Panc1 (cell line): ENCODE results near the gene LPAR3.

ENCODE experiments used
- CTCF ChIP-seq: fragments of 450-650 bp; IDR thresholded peaks from 2 replicates; pipeline ENCODE4 v1.5.1; 2017; ENCODE audit warnings: mild to moderate bottlenecking
- POLR2AphosphoS5 ChIP-seq: IDR thresholded peaks from 2 replicates; pipeline ENCODE4 v1.6.1; 2012; ENCODE audit warnings: mild to moderate bottlenecking, low read depth, low read length, moderate library complexity
- REST ChIP-seq, 2 experiments: IDR thresholded peaks; 2 replicates each; pipeline ENCODE4 v1.6.1; 2011 to 2012; ENCODE audit warnings: low read depth in 2 of 2, control low read depth in 1 of 2, low read length in 1 of 2, mild to moderate bottlenecking in 1 of 2, moderate library complexity in 1 of 2; ENCODE audit not compliant: insufficient read depth in 1 of 2
- SIN3A ChIP-seq: IDR thresholded peaks from 2 replicates; pipeline ENCODE4 v1.6.1; 2012; ENCODE audit warnings: low read depth, mild to moderate bottlenecking, low read length, moderate library complexity, borderline replicate concordance; ENCODE audit not compliant: insufficient read depth
- TCF7L2 ChIP-seq: IDR thresholded peaks from 2 replicates; pipeline ENCODE4 v1.6.1; 2011; ENCODE audit warnings: mild to moderate bottlenecking, low read depth, low read length, inconsistent platforms

GRCh38 chr1:84849357-84849975, 43.5 kb downstream of the LPAR3 start:
- no peak for TF ChIP-seq CTCF
- TF ChIP-seq POLR2AphosphoS5: no peak
- no peak for TF ChIP-seq REST (IDR thresholded peaks at IDR 0.05; ENCODE audit: insufficient read depth in 1 of 2, low read depth in 2 of 2, low read length in 1 of 2)
- TF ChIP-seq SIN3A: no peak
- no peak for TF ChIP-seq TCF7L2
